ENCODE measurements around the gene FSTL5.
"Not testable (repeated sequence)": the region's sequence is repeated elsewhere in the genome, so short reads cannot be mapped to it uniquely, and the experiment has no call there.

The FSTL5 gene

GRCh38 chr4:162163892-162164759 is at the start of gene FSTL5:
FSTL5 (minus strand) TSS chr4:162164000; CDS start chr4:162111396, 52,604 bp downstream.
- FAIRE-seq, result no peak

GRCh38 chr4:162209706-162210105 is 45.9 kb upstream of the FSTL5 start:
- FAIRE-seq, result no peak

GRCh38 chr4:162203478-162203877 is 39.7 kb upstream of the FSTL5 start:
- FAIRE-seq, result not testable (repeated sequence)

GRCh38 chr4:162201673-162202072 is 37.9 kb upstream of the FSTL5 start:
- no peak for FAIRE-seq

- FAIRE-seq, result no peak
Measured at GRCh38 chr4:162170509-162170908, 6.7 kb upstream of the FSTL5 start.

GRCh38 chr4:162164906-162165510 is 1.2 kb upstream of the FSTL5 start:
- FAIRE-seq, result no peak

GRCh38 chr4:162162672-162163071 is 1.1 kb downstream of the FSTL5 start:
- no peak for FAIRE-seq

GRCh38 chr4:162157241-162157640 is 6.6 kb downstream of the FSTL5 start:
- no peak for FAIRE-seq

- FAIRE-seq, result no peak
Measured at GRCh38 chr4:162154862-162155540, 8.8 kb downstream of the FSTL5 start.

- no peak for FAIRE-seq
Measured at GRCh38 chr4:162151850-162152249, 11.9 kb downstream of the FSTL5 start.

- no peak for FAIRE-seq
Measured at GRCh38 chr4:162151386-162151785, 12.4 kb downstream of the FSTL5 start.

GRCh38 chr4:162149644-162150043 is 14.2 kb downstream of the FSTL5 start:
- FAIRE-seq, result no peak

- FAIRE-seq, result no peak
Measured at GRCh38 chr4:162140051-162140683, 23.6 kb downstream of the FSTL5 start.

- no peak for FAIRE-seq
Measured at GRCh38 chr4:162139412-162139811, 24.4 kb downstream of the FSTL5 start.

GRCh38 chr4:162131256-162131655 is 32.5 kb downstream of the FSTL5 start:
- no peak for FAIRE-seq

GRCh38 chr4:162126729-162127128 is 37.1 kb downstream of the FSTL5 start:
- no peak for FAIRE-seq

GRCh38 chr4:162117051-162117450 is 46.7 kb downstream of the FSTL5 start:
- FAIRE-seq, result no peak

GRCh38 chr4:162116095-162116779 is 47.6 kb downstream of the FSTL5 start:
- no peak for FAIRE-seq

- no peak for FAIRE-seq
Measured at GRCh38 chr4:162115333-162115732, 48.5 kb downstream of the FSTL5 start.

- FAIRE-seq, result no peak
Measured at GRCh38 chr4:162111078-162111477, 52.7 kb downstream of the FSTL5 start.

- FAIRE-seq, result no peak
Measured at GRCh38 chr4:162104459-162105124, 59.2 kb downstream of the FSTL5 start.

- not testable (repeated sequence) for FAIRE-seq
Measured at GRCh38 chr4:162103908-162104307, 59.9 kb downstream of the FSTL5 start.

All from endometrium (tissue), 2 donors.